Keratinocyte (primary cell): ENCODE measurements around the gene CALHM1.

Source experiments
- EZH2 ChIP-seq: IDR thresholded peaks from one replicate; pipeline ENCODE4 v1.6.1; 2012; ENCODE audit warnings: inconsistent platforms, mild to moderate bottlenecking, low read length, moderate library complexity
- TF ChIP-seq, protein P1 (sequence below), 3 experiments: IDR thresholded peaks in 1 of 3; conservative IDR thresholded peaks in 1 of 3; optimal IDR thresholded peaks in 1 of 3; 2 replicates in 2 of 3; 3 replicates in 1 of 3; pipeline versions ENCODE3 to v1.5.1; 2011; ENCODE audit warnings: low read length in 3 of 3, mild to moderate bottlenecking in 3 of 3, moderate library complexity in 2 of 3, control low read depth in 1 of 3, inconsistent platforms in 1 of 3; ENCODE audit not compliant: insufficient read depth in 2 of 3; ENCODE audit errors: extremely low read depth in 1 of 3

DNA sequence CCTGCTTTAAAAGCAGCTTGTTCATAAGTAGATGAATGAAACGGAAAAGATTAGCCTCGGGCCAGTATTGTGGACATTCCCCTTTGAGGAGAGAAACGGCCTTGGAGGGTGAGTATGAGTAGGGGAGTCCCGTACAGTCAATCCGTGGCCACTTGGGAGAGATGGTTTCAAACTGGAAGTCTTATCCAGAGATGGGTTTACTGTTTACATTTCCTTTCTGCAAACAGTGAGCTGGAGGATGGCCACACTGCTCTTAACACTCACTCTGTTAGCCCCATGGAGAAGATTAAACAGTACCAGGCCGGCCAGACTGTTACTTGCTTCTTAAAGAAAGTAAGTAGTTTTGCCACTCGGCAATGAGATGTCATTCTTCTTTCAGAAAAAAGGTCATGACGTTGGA is 26.8 kb downstream of the CALHM1 start:
- TF ChIP-seq, protein P1, sequence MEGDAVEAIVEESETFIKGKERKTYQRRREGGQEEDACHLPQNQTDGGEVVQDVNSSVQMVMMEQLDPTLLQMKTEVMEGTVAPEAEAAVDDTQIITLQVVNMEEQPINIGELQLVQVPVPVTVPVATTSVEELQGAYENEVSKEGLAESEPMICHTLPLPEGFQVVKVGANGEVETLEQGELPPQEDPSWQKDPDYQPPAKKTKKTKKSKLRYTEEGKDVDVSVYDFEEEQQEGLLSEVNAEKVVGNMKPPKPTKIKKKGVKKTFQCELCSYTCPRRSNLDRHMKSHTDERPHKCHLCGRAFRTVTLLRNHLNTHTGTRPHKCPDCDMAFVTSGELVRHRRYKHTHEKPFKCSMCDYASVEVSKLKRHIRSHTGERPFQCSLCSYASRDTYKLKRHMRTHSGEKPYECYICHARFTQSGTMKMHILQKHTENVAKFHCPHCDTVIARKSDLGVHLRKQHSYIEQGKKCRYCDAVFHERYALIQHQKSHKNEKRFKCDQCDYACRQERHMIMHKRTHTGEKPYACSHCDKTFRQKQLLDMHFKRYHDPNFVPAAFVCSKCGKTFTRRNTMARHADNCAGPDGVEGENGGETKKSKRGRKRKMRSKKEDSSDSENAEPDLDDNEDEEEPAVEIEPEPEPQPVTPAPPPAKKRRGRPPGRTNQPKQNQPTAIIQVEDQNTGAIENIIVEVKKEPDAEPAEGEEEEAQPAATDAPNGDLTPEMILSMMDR (optimal IDR thresholded peaks at IDR 0.05 in 1 of 3, IDR thresholded peaks at IDR 0.05 in 1 of 3, conservative IDR thresholded peaks at IDR 0.05 in 1 of 3; ENCODE audit: extremely low read depth in 1 of 3, insufficient read depth in 2 of 3, low read length in 3 of 3): no peak
- no peak for TF ChIP-seq EZH2
